Measurements from ENCODE around the gene KRTAP10-4. TPM values are rescaled to one million over a fixed set of nuclear protein-coding genes. Genes with fewer than 3 reads are reported as not detected.

KRTAP10-4 gene
- total and polyA plus RNA-seq, 2 experiments from 2014 or later = not detected

DNA sequence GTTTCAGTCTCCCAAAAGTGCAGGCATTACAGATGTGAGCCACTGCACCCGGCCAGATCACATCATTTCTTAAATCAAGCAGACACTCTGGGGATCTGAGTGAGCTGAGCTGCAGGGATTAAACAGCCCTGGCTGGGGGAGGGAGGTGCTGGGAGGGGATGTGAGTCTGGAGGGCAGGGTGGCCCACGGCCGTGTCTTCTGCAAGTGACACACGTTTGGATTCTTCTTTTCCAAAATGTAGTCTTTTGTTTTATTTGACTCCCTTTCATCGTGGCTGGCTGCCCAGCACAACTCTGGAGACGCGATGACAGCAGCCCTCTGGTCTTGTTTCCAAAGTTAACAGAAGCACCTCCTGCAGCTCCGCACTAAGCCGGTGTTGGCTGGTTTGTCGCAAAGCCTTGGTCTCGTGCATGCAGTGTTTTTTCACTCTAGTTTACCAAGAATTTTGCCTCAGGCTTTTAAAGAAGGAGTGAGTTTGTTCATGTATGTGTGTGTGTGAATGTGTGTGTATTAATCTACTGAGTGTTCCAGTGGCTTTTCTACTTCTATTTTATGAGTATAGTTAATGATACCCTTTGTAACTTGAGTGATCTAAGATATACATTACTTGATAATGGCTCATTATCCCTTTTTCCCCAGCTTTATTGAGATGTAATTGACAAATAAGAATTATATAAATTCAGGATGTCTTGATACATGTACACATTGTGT is 9.7 kb downstream of the KRTAP10-4 start:
- ATAC-seq = peak; percentile 63
- Histone ChIP-seq H3K4me3 (no peak overlapping the region), H2AFZ (no peak overlapping the region), H3K27ac (ENCODE audit: low read depth) (no peak overlapping the region), H3K9me2 (ENCODE audit: insufficient read depth) (no peaks in the 10 kb centered on the region), H3F3A (replicated peaks; ENCODE audit: low read depth) (no peaks in the 10 kb centered on the region), H3K4me2 (no peak overlapping the region), H3K4me1 (ENCODE audit: insufficient read depth) (no peaks in the 10 kb centered on the region), H3K79me2 (replicated peaks; ENCODE audit: insufficient read depth) (no peaks in the 10 kb centered on the region), H4K20me1 (replicated peaks; ENCODE audit: insufficient read depth) (no peaks in the 10 kb centered on the region), H3K36me3 (ENCODE audit: insufficient read depth) (no peaks in the 10 kb centered on the region), H3K27me3 (ENCODE audit: insufficient read depth) (no peaks in the 10 kb centered on the region)
- peaks cover 11% of the 10 kb centered on the region for H3K9me3 Mint-ChIP-seq
- DNase-seq (ENCODE audit: low spot score) = no peak
- no peak for TF ChIP-seq ZNF462 (CRISPR knock-in tag; IDR thresholded peaks at IDR 0.05)
- TF ChIP-seq JUNB (IDR thresholded peaks at IDR 0.05; ENCODE audit: unreplicated experiment) = no peak
- TF ChIP-seq, protein P1, sequence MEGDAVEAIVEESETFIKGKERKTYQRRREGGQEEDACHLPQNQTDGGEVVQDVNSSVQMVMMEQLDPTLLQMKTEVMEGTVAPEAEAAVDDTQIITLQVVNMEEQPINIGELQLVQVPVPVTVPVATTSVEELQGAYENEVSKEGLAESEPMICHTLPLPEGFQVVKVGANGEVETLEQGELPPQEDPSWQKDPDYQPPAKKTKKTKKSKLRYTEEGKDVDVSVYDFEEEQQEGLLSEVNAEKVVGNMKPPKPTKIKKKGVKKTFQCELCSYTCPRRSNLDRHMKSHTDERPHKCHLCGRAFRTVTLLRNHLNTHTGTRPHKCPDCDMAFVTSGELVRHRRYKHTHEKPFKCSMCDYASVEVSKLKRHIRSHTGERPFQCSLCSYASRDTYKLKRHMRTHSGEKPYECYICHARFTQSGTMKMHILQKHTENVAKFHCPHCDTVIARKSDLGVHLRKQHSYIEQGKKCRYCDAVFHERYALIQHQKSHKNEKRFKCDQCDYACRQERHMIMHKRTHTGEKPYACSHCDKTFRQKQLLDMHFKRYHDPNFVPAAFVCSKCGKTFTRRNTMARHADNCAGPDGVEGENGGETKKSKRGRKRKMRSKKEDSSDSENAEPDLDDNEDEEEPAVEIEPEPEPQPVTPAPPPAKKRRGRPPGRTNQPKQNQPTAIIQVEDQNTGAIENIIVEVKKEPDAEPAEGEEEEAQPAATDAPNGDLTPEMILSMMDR (conservative IDR thresholded peaks at IDR 0.05; ENCODE audit: low read depth in 2 of 2) = no peak
- no peak for TF ChIP-seq ETS1 (IDR thresholded peaks at IDR 0.05)
- no peak for TF ChIP-seq ZNF331 (CRISPR knock-in tag; IDR thresholded peaks at IDR 0.05; ENCODE audit: low read depth)
- TF ChIP-seq ZNF114 (CRISPR knock-in tag; IDR thresholded peaks at IDR 0.05) = no peak
- no peak for TF ChIP-seq NANOG (IDR thresholded peaks at IDR 0.05; ENCODE audit: borderline replicate concordance)
- H3K27ac Mint-ChIP-seq = no peak overlapping the region
- peaks cover 9% of the 10 kb centered on the region for H3K27me3 Mint-ChIP-seq (ENCODE audit: insufficient read depth, low read depth, poor library complexity)
- no peak overlapping the region for H3K4me3 Mint-ChIP-seq
- no peaks in the 10 kb centered on the region for H3K36me3 Mint-ChIP-seq (ENCODE audit: low read depth)
- peaks cover 7% of the 10 kb centered on the region for H3K4me1 Mint-ChIP-seq

All from GM23338 (cell line).